HG03575 (cell line): Measurements from ENCODE around the gene LCN10.
"Not testable (repeated sequence)": the region's sequence is repeated elsewhere in the genome, so short reads cannot be mapped to it uniquely, and the experiment has no call there.

ENCODE experiments used
- ATAC-seq: cut with Tn5 transposase; IDR thresholded peaks from one replicate; pipeline ENCODE4 v1.9.1; 2021; ENCODE audit not compliant: unreplicated experiment, insufficient number of reproducible peaks, low FRiP score; ENCODE audit errors: extremely low read depth

Gene LCN10

GRCh38 chr9:136774416-136775045 lies 31.8 kb upstream of the LCN10 start:
- no peak for ATAC-seq

DNA sequence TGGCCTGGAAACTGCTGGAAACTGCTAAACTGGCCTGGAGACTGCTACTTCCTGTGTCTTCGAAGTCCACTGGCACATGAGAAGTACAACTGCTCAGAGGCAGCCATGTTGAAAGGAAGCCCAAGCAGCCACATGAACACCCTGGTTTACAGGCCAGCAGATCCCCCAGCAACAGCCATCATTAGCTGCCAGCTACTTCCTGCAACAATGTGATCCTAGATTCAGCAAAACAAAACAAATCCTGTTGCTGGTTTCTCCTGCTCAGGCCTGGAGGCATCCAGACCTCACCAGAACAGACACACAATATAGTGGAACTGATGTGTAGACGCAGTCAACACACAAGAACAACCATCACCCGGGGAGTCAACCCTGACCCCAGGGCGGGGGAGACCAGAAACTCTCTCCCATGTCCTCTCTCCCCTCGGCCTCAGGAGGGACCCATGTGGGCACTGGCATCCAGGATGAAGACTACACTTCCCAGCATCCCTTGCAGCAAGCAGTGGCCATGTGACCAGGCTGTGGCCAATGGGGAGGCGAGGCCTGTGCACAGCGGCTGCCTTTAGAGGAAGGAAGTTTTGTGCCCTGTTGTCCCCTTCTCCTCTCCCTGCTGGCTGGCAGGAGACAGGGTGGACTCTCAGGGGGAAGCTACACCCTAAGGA lies 30.8 kb upstream of the LCN10 start:
- ATAC-seq, result no peak

- no peak for ATAC-seq
Observed at GRCh38 chr9:136771907-136772415, 29.2 kb upstream of the LCN10 start.

- ATAC-seq, result no peak
Observed at GRCh38 chr9:136769710-136770191, 27.0 kb upstream of the LCN10 start.

- ATAC-seq, result not testable (repeated sequence)
Observed at GRCh38 chr9:136766410-136767120, 23.8 kb upstream of the LCN10 start.

- not testable (repeated sequence) for ATAC-seq
Observed at GRCh38 chr9:136765745-136766409, 23.1 kb upstream of the LCN10 start.

DNA sequence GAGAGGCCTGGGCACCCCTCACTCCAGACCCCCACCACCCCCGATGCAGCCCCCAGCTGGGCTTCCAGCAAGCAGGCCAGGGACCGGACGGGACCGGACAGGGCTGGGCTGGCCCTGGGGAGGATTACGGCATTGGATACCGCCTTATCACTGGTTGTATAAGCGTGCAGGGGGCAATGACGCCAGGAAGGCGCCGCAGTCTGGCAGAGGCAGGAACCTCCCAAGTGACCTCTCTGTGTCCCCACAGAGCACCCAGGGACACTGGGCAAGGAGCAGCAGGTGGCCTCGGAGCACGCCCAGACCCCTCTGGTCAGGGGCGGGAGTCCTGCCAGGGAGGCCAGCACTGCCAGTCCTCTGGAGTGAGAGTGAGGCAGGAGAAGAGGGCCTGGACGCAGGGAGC lies 22.3 kb upstream of the LCN10 start:
- ATAC-seq, result no peak

GRCh38 chr9:136764301-136764891 lies 21.7 kb upstream of the LCN10 start, which contains the start of gene LCN15:
TSS of gene LCN15 (minus strand) at chr9:136764518. CDS start at chr9:136764488, 30 bp downstream.
- no peak for ATAC-seq

- no peak for ATAC-seq
Observed at GRCh38 chr9:136763649-136764035, 20.9 kb upstream of the LCN10 start.

DNA sequence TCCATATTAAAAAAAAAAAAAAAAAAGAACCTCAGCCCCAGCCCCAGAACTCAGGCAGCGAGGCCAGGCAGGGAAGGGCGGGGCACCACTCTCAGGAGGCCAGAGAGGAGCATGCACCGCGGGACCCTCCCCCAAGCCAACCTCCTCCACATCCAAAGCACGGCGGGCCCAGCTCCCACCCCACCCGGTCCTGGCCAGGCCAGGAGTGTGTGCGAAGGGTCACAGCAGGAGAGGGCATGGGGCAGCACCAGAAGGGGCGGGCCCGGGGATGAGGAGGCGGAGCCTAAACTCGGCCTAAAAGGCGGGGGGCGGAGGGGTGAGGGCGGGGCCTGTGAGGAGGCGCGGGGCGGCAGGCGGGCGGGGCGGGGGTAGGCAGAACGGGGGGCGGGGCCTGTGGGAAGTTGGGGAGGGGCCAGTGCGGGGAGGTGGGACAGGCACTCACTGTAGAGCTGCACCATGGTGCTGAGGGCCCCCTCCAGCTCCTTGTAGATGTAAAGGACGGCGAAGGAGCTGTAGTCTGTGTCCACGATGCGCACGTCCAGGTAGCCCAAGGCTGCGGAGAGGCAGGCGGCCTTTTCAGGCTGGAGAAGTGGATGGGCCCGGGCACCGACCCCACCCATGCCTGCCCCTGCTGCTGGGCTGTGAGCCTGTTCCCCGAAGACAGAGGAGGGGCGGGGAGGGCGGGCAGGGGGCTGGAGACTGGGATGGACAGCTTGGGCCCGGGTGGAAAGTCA lies 20.3 kb upstream of the LCN10 start:
- no peak for ATAC-seq

DNA sequence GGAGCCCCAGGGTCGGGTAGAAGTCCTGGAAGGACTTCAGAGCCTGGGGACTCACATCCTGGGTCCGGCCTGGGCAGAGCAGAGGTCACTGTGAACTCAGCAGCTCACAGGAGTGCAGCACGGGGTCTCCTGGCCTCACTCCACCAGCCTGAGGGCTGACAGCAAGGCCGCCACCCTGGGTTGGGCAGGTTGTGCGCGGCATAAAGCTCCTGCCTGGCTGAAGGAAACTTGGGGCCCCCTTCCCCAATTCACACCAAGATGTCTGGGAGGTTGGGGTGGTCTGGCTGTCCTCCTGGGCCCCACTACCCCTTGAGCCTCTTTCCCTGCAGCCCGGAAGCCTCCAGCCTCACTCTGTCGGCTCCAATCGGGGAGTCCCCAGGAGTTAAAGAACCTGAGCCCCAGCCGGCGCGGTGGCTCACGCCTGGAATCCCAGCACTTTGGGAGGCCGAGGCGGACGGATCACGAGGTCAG lies 19.5 kb upstream of the LCN10 start:
- no peak for ATAC-seq

GRCh38 chr9:136761545-136761981 lies 18.8 kb upstream of the LCN10 start:
- ATAC-seq, result no peak

GRCh38 chr9:136760834-136761544 lies 18.2 kb upstream of the LCN10 start:
- ATAC-seq, result not testable (repeated sequence)

DNA sequence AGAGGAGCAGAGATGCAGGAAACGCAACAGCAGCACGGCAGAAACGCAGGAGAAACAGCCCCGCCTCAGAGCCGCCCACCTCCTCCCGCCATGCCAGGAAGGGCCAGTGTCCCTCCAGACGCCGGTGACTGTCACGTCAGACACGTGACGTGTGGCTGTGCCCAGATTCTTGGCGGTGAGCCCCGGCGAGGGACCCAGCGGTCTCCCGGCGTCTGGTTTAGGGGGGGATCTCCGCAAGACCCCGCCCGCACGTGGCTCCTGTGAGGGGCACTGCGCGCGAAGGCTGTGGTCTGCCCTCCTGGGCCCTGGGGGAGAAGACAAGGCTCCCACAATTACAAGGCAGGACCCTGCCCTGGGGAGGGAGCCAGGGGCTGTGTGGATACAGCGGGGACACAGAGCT lies 17.7 kb upstream of the LCN10 start:
- no peak for ATAC-seq

DNA sequence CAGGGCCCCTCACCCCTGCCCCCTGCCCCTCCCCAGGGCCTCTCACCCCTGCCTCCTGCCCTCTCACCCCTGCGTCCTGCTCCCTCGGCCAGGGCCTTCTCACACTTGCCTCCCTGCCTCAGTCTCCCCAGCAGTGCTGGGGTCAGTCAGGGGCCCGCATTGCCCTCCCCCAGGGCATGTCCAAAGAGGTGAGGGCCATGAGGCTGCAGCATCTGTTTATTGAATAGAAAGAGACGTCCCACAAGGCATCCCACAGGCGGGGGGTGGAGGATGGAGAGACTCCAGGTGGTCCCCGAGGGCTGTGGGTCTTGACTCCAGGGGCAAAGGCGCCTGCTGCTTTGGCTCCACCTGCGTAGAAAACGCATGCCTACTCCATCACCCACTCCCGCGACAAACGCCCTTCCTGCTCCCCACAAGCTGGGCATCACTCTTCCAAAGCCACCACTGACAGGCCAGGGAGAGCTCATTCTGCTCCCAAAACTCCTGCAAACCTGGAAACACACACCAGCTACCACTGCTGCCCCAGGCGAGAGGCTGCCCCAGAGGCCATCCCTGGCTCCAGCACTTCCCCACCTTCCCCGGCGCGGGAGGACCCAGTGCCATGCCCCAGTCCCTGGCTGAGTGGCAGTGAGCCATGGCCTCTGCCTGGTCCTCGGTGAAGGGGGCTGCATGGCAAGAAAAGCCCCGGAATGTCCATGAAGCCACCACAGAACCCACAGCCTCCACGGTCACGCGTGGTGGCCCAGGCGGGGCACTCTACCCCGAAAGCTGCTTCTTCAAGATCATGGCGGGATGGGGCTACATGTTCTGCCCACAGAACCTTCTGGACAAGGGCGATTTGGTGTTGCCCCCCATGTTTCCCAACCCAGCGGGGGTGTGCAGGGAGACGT lies 16.9 kb upstream of the LCN10 start:
- no peak for ATAC-seq

DNA sequence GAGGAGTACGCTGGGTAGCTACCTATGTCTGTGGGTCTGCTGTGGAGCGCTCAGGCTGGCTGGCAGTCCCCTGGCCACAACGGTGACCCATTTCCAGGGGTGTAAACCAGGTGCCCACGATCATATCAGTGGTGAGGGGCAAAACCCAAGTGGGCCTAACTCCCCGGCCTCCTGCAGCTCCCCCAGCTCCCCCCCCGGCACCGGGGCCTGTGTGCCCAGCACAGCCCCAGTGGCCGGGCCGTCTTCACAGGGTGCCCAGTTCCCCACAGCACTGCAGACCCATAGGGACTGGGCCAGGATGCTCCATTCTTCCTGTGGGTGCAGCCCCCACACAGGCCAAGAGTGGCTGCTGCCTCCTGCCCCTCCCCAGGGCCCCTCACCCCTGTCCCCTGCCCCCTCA lies 16.3 kb upstream of the LCN10 start:
- no peak for ATAC-seq

GRCh38 chr9:136757751-136758140 lies 15.0 kb upstream of the LCN10 start:
- ATAC-seq, result no peak
